Activated T-helper 2 cell treated with anti-CD3 and anti-CD28 coated beads, Interferon-gamma antibody, Interleukin-2, Interleukin-4, amounts not matched to agents 10 μg/mL and 5 μg/mL and 100 μg/mL, durations not matched to agents 14 hours and 24 hours and 36 hours (primary cell): Measurements from ENCODE around the gene SOAT1. TPM values are rescaled to one million over a fixed set of nuclear protein-coding genes. Genes with fewer than 3 reads are reported as not detected.

Experiments used
- DNase-seq: peaks from one replicate; pipeline ENCODE4 v3.0.0; 2021; ENCODE audit warnings: low spot score
- H3K27ac Mint-ChIP-seq: one replicate; pipeline ENCODE4 v1.8.0; 2021; ENCODE audit warnings: mixed read lengths
- H3K27me3 Mint-ChIP-seq: one replicate; pipeline ENCODE4 v1.8.0; 2021; ENCODE audit warnings: low read depth, mixed read lengths
- H3K36me3 Mint-ChIP-seq: one replicate; pipeline ENCODE4 v1.8.0; 2021; ENCODE audit warnings: low read depth, mixed read lengths
- H3K4me1 Mint-ChIP-seq: one replicate; pipeline ENCODE4 v1.8.0; 2021; ENCODE audit warnings: low read depth, mixed read lengths
- H3K4me3 Mint-ChIP-seq: one replicate; pipeline ENCODE4 v1.8.0; 2021; ENCODE audit warnings: low read depth, mild to moderate bottlenecking, moderate library complexity, mixed read lengths
- H3K9me3 Mint-ChIP-seq: one replicate; pipeline ENCODE4 v1.8.0; 2021; ENCODE audit warnings: mixed read lengths
- intact Hi-C: fragments of 100-400 bp; cut with micrococcal nuclease; formaldehyde crosslinking; loops from one replicate; pipeline ENCODE4 v1.15.1; 2023
- total RNA-seq: library from RNA; stranded (reverse); gene quantifications from 2 replicates; pipeline ENCODE4 v1.2.3, GENCODE V29; 2022

Gene SOAT1
- total RNA-seq, 1 donor from 2014 or later: 39.2 TPM

GRCh38 chr1:179313004-179313403, 19.4 kb downstream of the SOAT1 start:
- H3K9me3 Mint-ChIP-seq: no peaks in the 10 kb centered on the region
- no peak for DNase-seq
- H3K36me3 Mint-ChIP-seq: peaks cover 39% of the 10 kb centered on the region
- H3K27ac Mint-ChIP-seq: no peak overlapping the region
- intact Hi-C loops: no loop called here
- H3K4me1 Mint-ChIP-seq: peaks cover 10% of the 10 kb centered on the region
- H3K27me3 Mint-ChIP-seq: no peaks in the 10 kb centered on the region
- no peak overlapping the region for H3K4me3 Mint-ChIP-seq

- Mint-ChIP-seq H3K27me3 (no peaks in the 10 kb centered on the region), H3K4me3 (no peak overlapping the region), H3K4me1 (peaks cover 17% of the 10 kb centered on the region), H3K27ac (no peak overlapping the region), H3K36me3 (peaks cover 44% of the 10 kb centered on the region), H3K9me3 (no peaks in the 10 kb centered on the region)
- intact Hi-C loops: no loop called here
- no peak for DNase-seq
These were observed 21.3 kb downstream of the SOAT1 start for GRCh38 chr1:179314928-179315327.

- Mint-ChIP-seq H3K4me3 (no peak overlapping the region), H3K27me3 (no peaks in the 10 kb centered on the region), H3K9me3 (peaks cover 7% of the 10 kb centered on the region), H3K36me3 (peaks cover 61% of the 10 kb centered on the region), H3K27ac (no peak overlapping the region), H3K4me1 (peaks cover 26% of the 10 kb centered on the region)
- no peak for DNase-seq
- intact Hi-C loops: no loop called here
These were observed 24.9 kb downstream of the SOAT1 start for GRCh38 chr1:179318491-179318890.

- H3K27ac Mint-ChIP-seq: no peak overlapping the region
These were observed 28.1 kb downstream of the SOAT1 start for GRCh38 chr1:179321533-179322216.

GRCh38 chr1:179322557-179322956, 29.0 kb downstream of the SOAT1 start:
- H3K4me3 Mint-ChIP-seq: no peak overlapping the region
- intact Hi-C loops: no loop called here
- H3K27ac Mint-ChIP-seq: no peak overlapping the region
- H3K27me3 Mint-ChIP-seq: no peaks in the 10 kb centered on the region
- peaks cover 22% of the 10 kb centered on the region for H3K4me1 Mint-ChIP-seq
- H3K9me3 Mint-ChIP-seq: peaks cover 7% of the 10 kb centered on the region
- peaks cover 63% of the 10 kb centered on the region for H3K36me3 Mint-ChIP-seq
- DNase-seq: no peak

More at GRCh38 chr1:179321533-179322216, 28.1 kb downstream of the SOAT1 start:
- no peak overlapping the region for H3K4me3 Mint-ChIP-seq
- H3K36me3 Mint-ChIP-seq: peaks cover 57% of the 10 kb centered on the region
- intact Hi-C loops: no loop called here
- DNase-seq: no peak
- H3K4me1 Mint-ChIP-seq: peaks cover 24% of the 10 kb centered on the region
- no peaks in the 10 kb centered on the region for H3K27me3 Mint-ChIP-seq
- peaks cover 7% of the 10 kb centered on the region for H3K9me3 Mint-ChIP-seq

GRCh38 chr1:179323436-179323835, 29.8 kb downstream of the SOAT1 start:
- H3K27ac Mint-ChIP-seq: no peak overlapping the region
- H3K9me3 Mint-ChIP-seq: peaks cover 7% of the 10 kb centered on the region
- H3K4me3 Mint-ChIP-seq: no peak overlapping the region
- H3K4me1 Mint-ChIP-seq: peaks cover 15% of the 10 kb centered on the region
- H3K27me3 Mint-ChIP-seq: no peaks in the 10 kb centered on the region
- intact Hi-C loops: no loop called here
- no peak for DNase-seq
- peaks cover 64% of the 10 kb centered on the region for H3K36me3 Mint-ChIP-seq

- H3K9me3 Mint-ChIP-seq: peaks cover 12% of the 10 kb centered on the region
- H3K27me3 Mint-ChIP-seq: no peaks in the 10 kb centered on the region
- intact Hi-C loops: no loop called here
- H3K4me1 Mint-ChIP-seq: peaks cover 11% of the 10 kb centered on the region
- H3K36me3 Mint-ChIP-seq: peaks cover 73% of the 10 kb centered on the region
- H3K27ac Mint-ChIP-seq: no peak overlapping the region
- no peak overlapping the region for H3K4me3 Mint-ChIP-seq
- DNase-seq: no peak
These were observed 32.2 kb downstream of the SOAT1 start for GRCh38 chr1:179325836-179326235.

GRCh38 chr1:179326746-179327145, 33.1 kb downstream of the SOAT1 start:
- peaks cover 5% of the 10 kb centered on the region for H3K9me3 Mint-ChIP-seq
- H3K27me3 Mint-ChIP-seq: no peaks in the 10 kb centered on the region
- DNase-seq: no peak
- no peak overlapping the region for H3K4me3 Mint-ChIP-seq
- peaks cover 8% of the 10 kb centered on the region for H3K4me1 Mint-ChIP-seq
- intact Hi-C loops: no loop called here
- peaks cover 70% of the 10 kb centered on the region for H3K36me3 Mint-ChIP-seq
- H3K27ac Mint-ChIP-seq: no peak overlapping the region

- Mint-ChIP-seq H3K9me3 (peaks cover 5% of the 10 kb centered on the region), H3K4me3 (no peak overlapping the region), H3K27me3 (no peaks in the 10 kb centered on the region), H3K4me1 (peaks cover 6% of the 10 kb centered on the region), H3K36me3 (peaks cover 68% of the 10 kb centered on the region), H3K27ac (no peak overlapping the region)
- DNase-seq: no peak
- intact Hi-C loops: no loop called here
These were observed 33.6 kb downstream of the SOAT1 start for GRCh38 chr1:179327196-179327595.

GRCh38 chr1:179327679-179328078, 34.1 kb downstream of the SOAT1 start:
- DNase-seq: no peak
- H3K36me3 Mint-ChIP-seq: peaks cover 68% of the 10 kb centered on the region
- H3K9me3 Mint-ChIP-seq: peaks cover 5% of the 10 kb centered on the region
- no peak overlapping the region for H3K27ac Mint-ChIP-seq
- H3K4me3 Mint-ChIP-seq: no peak overlapping the region
- intact Hi-C loops: no loop called here
- no peaks in the 10 kb centered on the region for H3K27me3 Mint-ChIP-seq
- H3K4me1 Mint-ChIP-seq: peaks cover 2% of the 10 kb centered on the region

- no peak for DNase-seq
- H3K36me3 Mint-ChIP-seq: peaks cover 62% of the 10 kb centered on the region
- H3K27ac Mint-ChIP-seq: no peak overlapping the region
- H3K4me1 Mint-ChIP-seq: peaks cover 6% of the 10 kb centered on the region
- peaks cover 5% of the 10 kb centered on the region for H3K9me3 Mint-ChIP-seq
- intact Hi-C loops: no loop called here
- no peak overlapping the region for H3K4me3 Mint-ChIP-seq
- no peaks in the 10 kb centered on the region for H3K27me3 Mint-ChIP-seq
These were observed 36.3 kb downstream of the SOAT1 start for GRCh38 chr1:179329862-179330261.

- no peak for DNase-seq
- Mint-ChIP-seq H3K27ac (no peak overlapping the region), H3K4me1 (peaks cover 8% of the 10 kb centered on the region), H3K9me3 (peaks cover 5% of the 10 kb centered on the region), H3K4me3 (no peak overlapping the region), H3K27me3 (no peaks in the 10 kb centered on the region), H3K36me3 (peaks cover 47% of the 10 kb centered on the region)
- intact Hi-C loops: no loop called here
These were observed 40.8 kb downstream of the SOAT1 start for GRCh38 chr1:179334440-179334839.

GRCh38 chr1:179337288-179337687, 43.7 kb downstream of the SOAT1 start:
- H3K9me3 Mint-ChIP-seq: no peaks in the 10 kb centered on the region
- no peak overlapping the region for H3K4me3 Mint-ChIP-seq
- DNase-seq: no peak
- intact Hi-C loops: no loop called here
- H3K4me1 Mint-ChIP-seq: peaks cover 11% of the 10 kb centered on the region
- peaks cover 43% of the 10 kb centered on the region for H3K36me3 Mint-ChIP-seq
- no peak overlapping the region for H3K27ac Mint-ChIP-seq
- no peaks in the 10 kb centered on the region for H3K27me3 Mint-ChIP-seq
